Fibroblast of lung (primary cell): ENCODE data around the gene COMMD10. TPM values are rescaled to one million over a fixed set of nuclear protein-coding genes. Genes with fewer than 3 reads are reported as not detected.

Experiments
- DNase-seq, 2 donors: peaks; one replicate each; pipeline versions ENCODE4 v3.0.0 to v3.0.0-alpha.2; 2010; ENCODE audit warnings: low read depth in 2 of 2
- H2AFZ ChIP-seq: 2 replicates; pipeline ENCODE4 v1.5.1; 2012; ENCODE audit warnings: low read length, control low read depth, inconsistent platforms
- H3K27ac ChIP-seq: 2 replicates; pipeline ENCODE4 v1.5.1; 2011; ENCODE audit warnings: low read length, control low read depth; ENCODE audit not compliant: insufficient read depth
- H3K27me3 ChIP-seq: 2 replicates; pipeline ENCODE4 v1.5.1; 2011; ENCODE audit warnings: mild to moderate bottlenecking, low read length; ENCODE audit not compliant: control insufficient read depth, insufficient read depth
- H3K36me3 ChIP-seq: 2 replicates; pipeline ENCODE4 v1.5.1; 2011; ENCODE audit warnings: low read length; ENCODE audit not compliant: control insufficient read depth, insufficient read depth
- H3K4me1 ChIP-seq: 2 replicates; pipeline ENCODE4 v1.5.1; 2011; ENCODE audit warnings: low read length; ENCODE audit not compliant: control insufficient read depth, insufficient read depth; ENCODE audit errors: extremely low read depth
- H3K4me2 ChIP-seq: 2 replicates; pipeline ENCODE4 v1.5.1; 2011; ENCODE audit warnings: low read length, control low read depth; ENCODE audit not compliant: insufficient read depth; ENCODE audit errors: extremely low read depth
- H3K4me3 ChIP-seq, 4 experiments: fragments of 200-600 bp in 1 of 4; sonication (generic) in 1 of 4; replicated peaks in 1 of 4; 2 replicates each; pipeline ENCODE4 v1.5.1; 2011 to 2016; ENCODE audit warnings: low read length in 4 of 4, low read depth in 3 of 4, mild to moderate bottlenecking in 3 of 4, control low read depth in 2 of 4, inconsistent platforms in 1 of 4, mixed read lengths in 1 of 4; ENCODE audit not compliant: insufficient read depth in 1 of 4; ENCODE audit errors: control extremely low read depth in 1 of 4
- H3K79me2 ChIP-seq: 2 replicates; pipeline ENCODE4 v1.5.1; 2012; ENCODE audit warnings: mild to moderate bottlenecking, low read length, inconsistent platforms; ENCODE audit not compliant: control insufficient read depth, insufficient read depth
- H3K9ac ChIP-seq: 2 replicates; pipeline ENCODE4 v1.5.1; 2011; ENCODE audit warnings: mild to moderate bottlenecking, low read length, control low read depth; ENCODE audit not compliant: insufficient read depth
- H3K9me3 ChIP-seq: 2 replicates; pipeline ENCODE4 v1.5.1; 2012; ENCODE audit warnings: low read depth, low read length; ENCODE audit not compliant: control insufficient read depth, insufficient read depth
- H4K20me1 ChIP-seq: 2 replicates; pipeline ENCODE4 v1.5.1; 2011; ENCODE audit warnings: low read length; ENCODE audit not compliant: control insufficient read depth, insufficient read depth; ENCODE audit errors: extremely low read depth
- EZH2 ChIP-seq: IDR thresholded peaks from 2 replicates; pipeline ENCODE4 v1.5.1; 2012; ENCODE audit warnings: low read length, control low read depth, mild to moderate bottlenecking; ENCODE audit errors: missing control alignments
- polyA plus RNA-seq, 2 donors: library from polyadenylated mRNA; depleted of rRNA in 1 of 2; stranded (reverse) in 1 of 2; unstranded in 1 of 2; fragments of >200 nt; gene quantifications; 2 replicates each; pipeline ENCODE4 v1.2.1, GENCODE V29; 2011 to 2012; ENCODE audit warnings: missing spikeins in 1 of 2
- total RNA-seq: library from RNA; depleted of rRNA; stranded (reverse); fragments of >200 nt; gene quantifications from 2 replicates; pipeline ENCODE4 v1.2.1, GENCODE V29; 2014
- TF ChIP-seq, protein P1 (sequence below), 2 donors: IDR thresholded peaks in 1 of 2; conservative IDR thresholded peaks in 1 of 2; 1 replicate in 1 of 2; 2 replicates in 1 of 2; pipeline ENCODE4 v1.5.1; 2011 to 2012; ENCODE audit warnings: low read length in 2 of 2, control low read depth in 1 of 2, inconsistent platforms in 1 of 2, low read depth in 1 of 2, mild to moderate bottlenecking in 1 of 2

The COMMD10 gene
- total and polyA plus RNA-seq, 2 donors (not counting 1 experiment from before 2014, with no cell fraction given) = 24.2 to 35.8 TPM

DNA sequence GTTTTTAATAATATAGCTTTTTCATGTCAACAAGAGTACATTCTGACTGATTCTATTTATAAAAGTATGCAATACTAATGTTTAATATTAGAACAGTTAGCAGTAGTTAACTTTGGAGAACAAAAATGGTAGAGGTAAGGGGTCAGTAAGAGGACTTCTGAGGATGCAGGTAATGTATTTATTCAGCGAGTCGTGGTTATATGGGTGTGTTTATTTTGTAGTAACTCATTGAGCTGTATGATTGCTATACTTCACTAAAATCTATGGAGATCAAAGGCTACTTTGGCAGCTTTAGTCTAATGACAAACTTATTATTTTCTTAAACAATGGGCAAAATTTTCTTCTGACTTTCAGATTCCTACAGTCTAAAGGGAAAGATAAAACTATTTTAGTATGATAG, 146.5 kb downstream of the COMMD10 start:
- Histone ChIP-seq H4K20me1 (no peaks in the 10 kb centered on the region), H3K9ac (no peak overlapping the region), H3K4me1 (no peaks in the 10 kb centered on the region), H3K9me3 (no peaks in the 10 kb centered on the region), H3K4me2 (no peak overlapping the region), H2AFZ (no peak overlapping the region), H3K79me2 (no peaks in the 10 kb centered on the region), H3K27ac (no peak overlapping the region), H3K27me3 (no peaks in the 10 kb centered on the region), H3K36me3 (no peaks in the 10 kb centered on the region), H3K4me3 (no peak overlapping the region)
- TF ChIP-seq, protein P1, sequence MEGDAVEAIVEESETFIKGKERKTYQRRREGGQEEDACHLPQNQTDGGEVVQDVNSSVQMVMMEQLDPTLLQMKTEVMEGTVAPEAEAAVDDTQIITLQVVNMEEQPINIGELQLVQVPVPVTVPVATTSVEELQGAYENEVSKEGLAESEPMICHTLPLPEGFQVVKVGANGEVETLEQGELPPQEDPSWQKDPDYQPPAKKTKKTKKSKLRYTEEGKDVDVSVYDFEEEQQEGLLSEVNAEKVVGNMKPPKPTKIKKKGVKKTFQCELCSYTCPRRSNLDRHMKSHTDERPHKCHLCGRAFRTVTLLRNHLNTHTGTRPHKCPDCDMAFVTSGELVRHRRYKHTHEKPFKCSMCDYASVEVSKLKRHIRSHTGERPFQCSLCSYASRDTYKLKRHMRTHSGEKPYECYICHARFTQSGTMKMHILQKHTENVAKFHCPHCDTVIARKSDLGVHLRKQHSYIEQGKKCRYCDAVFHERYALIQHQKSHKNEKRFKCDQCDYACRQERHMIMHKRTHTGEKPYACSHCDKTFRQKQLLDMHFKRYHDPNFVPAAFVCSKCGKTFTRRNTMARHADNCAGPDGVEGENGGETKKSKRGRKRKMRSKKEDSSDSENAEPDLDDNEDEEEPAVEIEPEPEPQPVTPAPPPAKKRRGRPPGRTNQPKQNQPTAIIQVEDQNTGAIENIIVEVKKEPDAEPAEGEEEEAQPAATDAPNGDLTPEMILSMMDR (conservative IDR thresholded peaks at IDR 0.05 in 1 of 2, IDR thresholded peaks at IDR 0.05 in 1 of 2; ENCODE audit: low read depth in 1 of 2, low read length in 2 of 2) = no peak
- no peak for TF ChIP-seq EZH2
- no peak for DNase-seq

DNA sequence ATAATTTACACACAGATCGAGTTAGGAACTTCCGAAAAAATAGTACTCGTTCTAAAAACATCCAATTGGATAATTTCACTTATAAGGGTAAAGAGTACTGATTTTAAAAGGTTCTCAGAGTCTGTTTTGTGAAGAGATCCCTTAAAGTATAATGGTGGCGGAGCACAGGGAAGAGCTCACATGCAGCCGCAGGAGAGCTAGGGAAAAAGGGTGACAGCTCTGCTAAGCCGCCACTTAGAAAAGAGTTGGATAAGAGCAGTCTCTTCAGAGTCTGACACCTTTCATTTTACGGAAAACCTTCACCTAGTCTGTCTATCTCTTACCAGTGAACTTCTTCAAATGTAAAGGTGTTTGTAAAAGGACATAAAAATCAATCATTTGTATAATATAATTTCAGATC, 149.9 kb downstream of the COMMD10 start:
- no peak overlapping the region for H2AFZ ChIP-seq
- H3K4me2 ChIP-seq = no peak overlapping the region
- no peak overlapping the region for H3K27ac ChIP-seq
- H3K9ac ChIP-seq = no peak overlapping the region
- H3K27me3 ChIP-seq = no peaks in the 10 kb centered on the region
- H3K79me2 ChIP-seq = no peaks in the 10 kb centered on the region
- no peak for DNase-seq
- no peaks in the 10 kb centered on the region for H4K20me1 ChIP-seq
- no peaks in the 10 kb centered on the region for H3K4me1 ChIP-seq
- no peaks in the 10 kb centered on the region for H3K9me3 ChIP-seq
- no peak overlapping the region for H3K4me3 ChIP-seq
- TF ChIP-seq EZH2 = no peak
- TF ChIP-seq, protein P1 (conservative IDR thresholded peaks at IDR 0.05 in 1 of 2, IDR thresholded peaks at IDR 0.05 in 1 of 2; ENCODE audit: low read depth in 1 of 2, low read length in 2 of 2) = no peak
- H3K36me3 ChIP-seq = no peaks in the 10 kb centered on the region

DNA sequence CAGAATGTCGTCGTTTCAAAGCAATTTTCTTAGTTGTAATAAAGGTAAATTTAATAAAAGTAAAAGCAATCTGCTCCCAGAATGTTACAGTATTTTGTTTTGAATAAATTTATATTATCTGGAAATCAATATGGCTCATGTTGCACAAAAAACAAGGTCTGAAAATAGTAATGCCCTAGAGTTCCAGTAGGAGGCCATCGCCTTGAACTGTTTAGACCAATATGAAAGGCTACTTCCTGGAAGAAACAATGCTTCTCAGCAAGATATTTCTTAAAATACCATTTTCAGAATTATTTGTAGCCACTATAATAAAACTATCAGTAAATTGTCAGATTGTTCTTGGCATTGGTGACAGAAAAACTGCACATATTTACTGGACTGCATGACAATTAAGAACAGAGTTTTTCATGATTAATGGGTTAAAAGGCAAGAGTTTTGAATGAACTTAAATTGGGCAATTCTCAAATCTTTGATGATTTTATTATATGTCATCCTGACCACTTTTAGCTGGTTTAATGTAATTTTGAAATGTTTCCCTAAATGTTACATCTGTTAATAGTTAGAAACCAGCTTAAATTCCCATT, 153.2 kb downstream of the COMMD10 start:
- H3K27ac ChIP-seq = no peak overlapping the region
- no peaks in the 10 kb centered on the region for H3K4me1 ChIP-seq
- no peaks in the 10 kb centered on the region for H3K9me3 ChIP-seq
- H3K4me2 ChIP-seq = no peak overlapping the region
- no peak overlapping the region for H2AFZ ChIP-seq
- no peak overlapping the region for H3K4me3 ChIP-seq
- no peak overlapping the region for H3K9ac ChIP-seq
- no peaks in the 10 kb centered on the region for H3K79me2 ChIP-seq
- DNase-seq = no peak
- no peaks in the 10 kb centered on the region for H4K20me1 ChIP-seq
- no peaks in the 10 kb centered on the region for H3K36me3 ChIP-seq
- TF ChIP-seq, protein P1 (conservative IDR thresholded peaks at IDR 0.05 in 1 of 2, IDR thresholded peaks at IDR 0.05 in 1 of 2; ENCODE audit: low read depth in 1 of 2, low read length in 2 of 2) = peak; percentile 22 to 23
- TF ChIP-seq EZH2 = no peak
- H3K27me3 ChIP-seq = no peaks in the 10 kb centered on the region
